Stimulated activated CD4-positive, alpha-beta T cell treated with anti-CD3 and anti-CD28 coated beads, TNF-alpha, amount 100 ng/mL, for 48 hours (primary cell): Measurements from ENCODE around the gene GOSR2.

Experiments used
- DNase-seq, 3 donors: peaks; one replicate each; pipeline ENCODE4 v3.0.0-alpha.2; 2020; ENCODE audit warnings: low read depth in 3 of 3

GOSR2 gene

GRCh38 chr17:46991617-46992016, 68.7 kb downstream of the GOSR2 start:
- no peak for DNase-seq
